Neural cell (in vitro differentiated cells): ENCODE results near the gene RNU5D-1.

Experiments
- CTCF ChIP-seq: fragments of 450-650 bp; IDR thresholded peaks from 2 replicates; pipeline ENCODE4 v1.5.1; 2014; ENCODE audit warnings: antibody characterized with exemption, mild to moderate bottlenecking, moderate library complexity; ENCODE audit not compliant: poor library complexity, severe bottlenecking
- EP300 ChIP-seq: fragments of 450-650 bp; conservative IDR thresholded peaks from 2 replicates; pipeline ENCODE4 v1.6.1; 2014; ENCODE audit warnings: antibody characterized with exemption, mild to moderate bottlenecking, moderate library complexity; ENCODE audit not compliant: poor library complexity, severe bottlenecking
- EZH2 ChIP-seq: fragments of 200-600, 300-800 bp; shearing (Covaris generic), sonication (generic); IDR thresholded peaks from 2 replicates; pipeline ENCODE4 v1.6.1; 2014; ENCODE audit warnings: antibody characterized with exemption, low read length, borderline replicate concordance, mild to moderate bottlenecking; ENCODE audit not compliant: insufficient read depth, poor library complexity, severe bottlenecking
- POLR2AphosphoS5 ChIP-seq: IDR thresholded peaks from 2 replicates; pipeline ENCODE4 v1.6.1; 2012
- TAF1 ChIP-seq: IDR thresholded peaks from 2 replicates; pipeline ENCODE4 v1.6.1; 2012; ENCODE audit warnings: low read depth

GRCh38 chr1:44684525-44684924 is 46.4 kb downstream of the RNU5D-1 start:
- TF ChIP-seq CTCF = no peak
- TF ChIP-seq EZH2 = no peak
- no peak for TF ChIP-seq TAF1
- no peak for TF ChIP-seq POLR2AphosphoS5
- TF ChIP-seq EP300 = no peak
